Keratinocyte (primary cell): ENCODE measurements around the gene FRMD4B.

ENCODE experiments used
- CTCF ChIP-seq, 3 experiments: IDR thresholded peaks in 1 of 3; conservative IDR thresholded peaks in 1 of 3; optimal IDR thresholded peaks in 1 of 3; 2 replicates in 2 of 3; 3 replicates in 1 of 3; pipeline versions ENCODE3 to v1.5.1; 2011; ENCODE audit warnings: low read length in 3 of 3, mild to moderate bottlenecking in 3 of 3, moderate library complexity in 2 of 3, control low read depth in 1 of 3, inconsistent platforms in 1 of 3; ENCODE audit not compliant: insufficient read depth in 2 of 3; ENCODE audit errors: extremely low read depth in 1 of 3
- EZH2 ChIP-seq: IDR thresholded peaks from one replicate; pipeline ENCODE4 v1.6.1; 2012; ENCODE audit warnings: inconsistent platforms, mild to moderate bottlenecking, low read length, moderate library complexity

GRCh38 chr3:69408542-69408941 is 22.7 kb upstream of the FRMD4B start:
- TF ChIP-seq CTCF (optimal IDR thresholded peaks at IDR 0.05 in 1 of 3, IDR thresholded peaks at IDR 0.05 in 1 of 3, conservative IDR thresholded peaks at IDR 0.05 in 1 of 3; ENCODE audit: extremely low read depth in 1 of 3, insufficient read depth in 2 of 3, low read length in 3 of 3), result no peak
- no peak for TF ChIP-seq EZH2
